GM13977 (cell line): ENCODE measurements around the gene CTNNA2.

Experiments
- DNase-seq: peaks from one replicate; pipeline ENCODE4 v3.0.0; 2012; ENCODE audit warnings: low spot score
- CTCF ChIP-seq: IDR thresholded peaks from 2 replicates; pipeline ENCODE4 v1.5.1; 2012; ENCODE audit warnings: mild to moderate bottlenecking, control low read depth; ENCODE audit not compliant: insufficient read depth; ENCODE audit errors: extremely low read depth, missing control alignments
- in situ Hi-C: fragments of 300-500 bp; cut with MboI; formaldehyde crosslinking; loops from one replicate; pipeline ENCODE4 v1.12.0; 2022; ENCODE audit warnings: low sequenced_read_pairs, low pct_unique_long_range_greater_than_20kb, mixed read lengths, inconsistent platforms; ENCODE audit not compliant: unreplicated experiment

Gene CTNNA2

GRCh38 chr2:79782576-79783452 lies 270.0 kb downstream of the CTNNA2 start:
- no peak for TF ChIP-seq CTCF
- in situ Hi-C loops = no loop called here
- no peak for DNase-seq

- in situ Hi-C loops = no loop called here
- DNase-seq = no peak
- TF ChIP-seq CTCF = no peak
Measured at GRCh38 chr2:79788952-79789651, 276.3 kb downstream of the CTNNA2 start.

- DNase-seq = no peak
- in situ Hi-C loops = no loop called here
- TF ChIP-seq CTCF = no peak
Measured at GRCh38 chr2:79789811-79790210, 277.0 kb downstream of the CTNNA2 start.

GRCh38 chr2:79792090-79792489 lies 279.2 kb downstream of the CTNNA2 start:
- no peak for DNase-seq
- in situ Hi-C loops = no loop called here
- no peak for TF ChIP-seq CTCF

GRCh38 chr2:79793006-79793405 lies 280.2 kb downstream of the CTNNA2 start:
- DNase-seq = no peak
- in situ Hi-C loops = no loop called here
- no peak for TF ChIP-seq CTCF

GRCh38 chr2:79796641-79797040 lies 283.8 kb downstream of the CTNNA2 start:
- DNase-seq = no peak
- no peak for TF ChIP-seq CTCF
- in situ Hi-C loops = no loop called here
